GM12878 (cell line): ENCODE results near the gene TIA1. TPM values are rescaled to one million over a fixed set of nuclear protein-coding genes. Genes with fewer than 3 reads are reported as not detected.
A peak's percentile ranks its signal among the peaks of the same experiment; 100 is the strongest.

ENCODE experiments used
- ATAC-seq: fragments of 200-7000 bp; cut with Tn5 transposase; 3 replicates; pipeline ENCODE4 v1.9.1; 2020; ENCODE audit warnings: mild to moderate bottlenecking, moderate library complexity
- BruUV-seq: library from RNA; stranded (reverse); fragments of 400-500 nt; replicated peaks from 2 replicates; lab custom pipeline; 2021; lab: Mats Ljungman, UMichigan
- CTCF ChIA-PET: fragments of 300-600 bp; sonication (Branson Sonifier 250); formaldehyde crosslinking; extraction: SDS; loops from one replicate; lab custom pipeline; 2021; ENCODE audit warnings: inconsistent platforms; lab: Yijun Ruan, JAX
- POLR2A ChIA-PET: fragments of 350-600 bp; formaldehyde crosslinking; extraction: SDS; loops from one replicate; lab custom pipeline; 2021; ENCODE audit warnings: inconsistent platforms; lab: Charles Lee
- RAD21 ChIA-PET: fragments of 300-600 bp; sonication (Branson Sonifier 250); formaldehyde crosslinking; loops from one replicate; lab custom pipeline; 2023; ENCODE audit warnings: antibody characterized with exemption; ENCODE audit not compliant: unreplicated experiment; lab: Charles Lee
- SMC1A ChIA-PET: fragments of 300-600 bp; sonication (Branson Sonifier 250); formaldehyde crosslinking; loops from one replicate; lab custom pipeline; 2023; ENCODE audit not compliant: unreplicated experiment, uncharacterized antibody; lab: Charles Lee
- DNase-seq: peaks from one replicate; pipeline ENCODE4 v3.0.0-alpha.2; 2011; ENCODE audit warnings: low read depth, low spot score
- FAIRE-seq: peaks from 3 replicates; lab custom pipeline; 2011; peaks lifted over from hg19 to GRCh38; lab: Jason Lieb, UNC
- H2AFZ ChIP-seq: 2 replicates; pipeline ENCODE4 v1.6.0; 2011; ENCODE audit warnings: low read depth, low read length, control low read depth; ENCODE audit not compliant: control insufficient read depth
- H3K27ac ChIP-seq: 2 replicates; pipeline ENCODE4 v1.5.1; 2011; ENCODE audit warnings: control low read depth; ENCODE audit not compliant: control insufficient read depth, insufficient read depth
- H3K27me3 ChIP-seq, 2 experiments: replicated peaks in 1 of 2; 2 replicates each; pipeline versions ENCODE4 v1.6.0 to v1.6.1; 2011; ENCODE audit warnings: low read length in 1 of 2; ENCODE audit not compliant: control insufficient read depth in 2 of 2, insufficient read depth in 2 of 2
- H3K36me3 ChIP-seq, 2 experiments: 2 replicates each; pipeline ENCODE4 v1.5.1; 2011; ENCODE audit warnings: low read length in 1 of 2; ENCODE audit not compliant: control insufficient read depth in 2 of 2, insufficient read depth in 2 of 2
- H3K4me1 ChIP-seq: 2 replicates; pipeline ENCODE4 v1.6.1; 2011; ENCODE audit warnings: mild to moderate bottlenecking, low read length, moderate library complexity, mixed read lengths; ENCODE audit not compliant: control insufficient read depth, insufficient read depth
- H3K4me2 ChIP-seq: 2 replicates; pipeline ENCODE4 v1.6.0; 2011; ENCODE audit warnings: control low read depth; ENCODE audit not compliant: control insufficient read depth, insufficient read depth
- H3K4me3 ChIP-seq: fragments of 200-600 bp; sonication (generic); 2 replicates; pipeline ENCODE4 v1.5.1; 2016
- H3K79me2 ChIP-seq: 2 replicates; pipeline ENCODE4 v1.6.0; 2011; ENCODE audit warnings: low read length; ENCODE audit not compliant: control insufficient read depth, insufficient read depth
- H3K9ac ChIP-seq: 2 replicates; pipeline ENCODE4 v1.8.0; 2011; ENCODE audit warnings: low read length, control low read depth, mixed read lengths; ENCODE audit not compliant: control insufficient read depth, insufficient read depth
- H3K9me3 ChIP-seq: replicated peaks from 3 replicates; pipeline ENCODE4 v1.5.1; 2011; ENCODE audit warnings: mild to moderate bottlenecking, low read length; ENCODE audit not compliant: control insufficient read depth, insufficient read depth
- H4K20me1 ChIP-seq: 2 replicates; pipeline ENCODE4 v1.6.0; 2011; ENCODE audit not compliant: control insufficient read depth, insufficient read depth
- ASH2L ChIP-seq: fragments of 300-600, 200-600 bp; sonication (generic); IDR thresholded peaks from 2 replicates; pipeline ENCODE4 v1.6.1; 2017; ENCODE audit warnings: low read depth, mild to moderate bottlenecking, borderline replicate concordance
- ATF2 ChIP-seq: IDR thresholded peaks from 2 replicates; pipeline ENCODE4 v1.6.1; 2012; ENCODE audit warnings: low read length, inconsistent platforms
- ATF3 ChIP-seq: IDR thresholded peaks from 2 replicates; pipeline ENCODE4 v1.6.1; 2011; ENCODE audit warnings: low read depth, mild to moderate bottlenecking, low read length, moderate library complexity, borderline replicate concordance; ENCODE audit errors: extremely low read depth
- BACH1 ChIP-seq: fragments of 450-650 bp; IDR thresholded peaks from 2 replicates; pipeline ENCODE4 v1.6.1; 2017; ENCODE audit warnings: mild to moderate bottlenecking, borderline replicate concordance
- BHLHE40 ChIP-seq, 2 experiments: fragments of 450-650 bp in 1 of 2; IDR thresholded peaks; 2 replicates each; pipeline ENCODE4 v1.6.1; 2011 to 2017; ENCODE audit warnings: low read depth in 2 of 2, borderline replicate concordance in 1 of 2, improper control_type of control experiment in 1 of 2, low read length in 1 of 2, mild to moderate bottlenecking in 1 of 2
- CEBPB ChIP-seq, 2 experiments: fragments of 150-350 bp in 1 of 2; IDR thresholded peaks; 2 replicates each; pipeline ENCODE4 v1.6.1; 2012 to 2014; ENCODE audit warnings: low read depth in 2 of 2, low read length in 2 of 2, borderline replicate concordance in 1 of 2, inconsistent platforms in 1 of 2
- HDAC6 ChIP-seq: fragments of 200-600 bp; sonication (generic); IDR thresholded peaks from one replicate; pipeline ENCODE4 v1.8.0; 2017; ENCODE audit warnings: antibody characterized with exemption; ENCODE audit not compliant: unreplicated experiment
- MEF2A ChIP-seq: IDR thresholded peaks from 2 replicates; pipeline ENCODE4 v1.6.1; 2011; ENCODE audit warnings: low read depth, mild to moderate bottlenecking, low read length, moderate library complexity; ENCODE audit not compliant: insufficient read depth
- PKNOX1 ChIP-seq: fragments of 450-650 bp; IDR thresholded peaks from 2 replicates; pipeline ENCODE4 v1.6.1; 2016; ENCODE audit warnings: mild to moderate bottlenecking
- RELB ChIP-seq: fragments of 450-650 bp; IDR thresholded peaks from 2 replicates; pipeline ENCODE4 v1.6.1; 2017; ENCODE audit warnings: low read depth, mild to moderate bottlenecking, moderate library complexity
- RUNX3 ChIP-seq: IDR thresholded peaks from 2 replicates; pipeline ENCODE4 v1.6.1; 2012; ENCODE audit warnings: low read length, inconsistent platforms
- SMAD5 ChIP-seq: IDR thresholded peaks from 2 replicates; pipeline ENCODE4 v1.6.1; 2016; ENCODE audit warnings: antibody characterized with exemption, low read depth
- STAT3 ChIP-seq: IDR thresholded peaks from 2 replicates; pipeline ENCODE4 v1.6.1; 2011; ENCODE audit warnings: low read depth, low read length, improper control_type of control experiment
- TAF1 ChIP-seq: IDR thresholded peaks from 2 replicates; pipeline ENCODE4 v1.6.1; 2011; ENCODE audit warnings: mild to moderate bottlenecking, low read depth, low read length, borderline replicate concordance
- TCF3 ChIP-seq: IDR thresholded peaks from 2 replicates; pipeline ENCODE4 v1.6.1; 2012; ENCODE audit warnings: low read depth, mild to moderate bottlenecking, low read length, borderline replicate concordance; ENCODE audit not compliant: insufficient read depth
- WGBS: methylation state at CpG from one replicate; pipeline ENCODE4 v1.1.6; 2016; ENCODE audit warnings: low lambda C conversion rate; ENCODE audit not compliant: insufficient replicate concordance, insufficient coverage; ENCODE audit errors: missing lambda C conversion rate; 5-methylcytosine and 5-hydroxymethylcytosine counted together
- in situ Hi-C: fragments of 300-500 bp; cut with MboI; formaldehyde crosslinking; loops from 9 replicates; pipeline ENCODE4 v1.14.3; 2018; ENCODE audit warnings: mixed read lengths
- intact Hi-C: fragments of 100-400 bp; cut with micrococcal nuclease; formaldehyde crosslinking; loops from one replicate; pipeline ENCODE4 v1.14.2; 2022; ENCODE audit not compliant: unreplicated experiment
- polyA plus RNA-seq, 11 experiments: library from polyadenylated mRNA; depleted of rRNA in 4 of 11; unstranded in 6 of 11; stranded (reverse) in 5 of 11; fragments of >200 nt; fragmentation: Nextera tagmentation in 4 of 11; fragmentation: Illumina TruSeq in 1 of 11; extraction: Ambion mirVana in 4 of 11; extraction: Trizol in 1 of 11; gene quantifications; 1 replicate in 1 of 11; 2 replicates in 10 of 11; pipeline versions ENCODE4 v1.2.1 to v1.2.3, GENCODE V29; 2011 to 2016; ENCODE audit warnings: inconsistent platforms in 2 of 11, missing spikeins in 2 of 11, low read depth in 1 of 11
- total RNA-seq, 4 experiments: library from RNA; depleted of rRNA in 3 of 4; stranded (reverse); fragments of >200 nt in 3 of 4; fragmentation: Illumina TruSeq in 1 of 4; extraction: Trizol in 1 of 4; gene quantifications; 2 replicates each; pipeline versions ENCODE4 v1.2.1 to v1.2.3, GENCODE V29; 2013 to 2021

The TIA1 gene
- total and polyA plus RNA-seq, 10 of the 15 experiments (the other 5 are each of a cell fraction or from before 2014, with no cell fraction given), result 21.5 to 155 (median 67.0) TPM

GRCh38 chr2:70182689-70183088 is 65.7 kb downstream of the TIA1 start (continued):
- TF ChIP-seq ASH2L (no peak), CEBPB (IDR thresholded peaks at IDR 0.05; ENCODE audit: borderline replicate concordance in 1 of 2, low read depth in 2 of 2, low read length in 2 of 2) (no peak), SMAD5 (no peak), STAT3 (no peak)
- TF ChIP-seq, all 136 proteins: peak for 0

GRCh38 chr2:70181363-70181956 is 67.0 kb downstream of the TIA1 start:
- DNase-seq (peak; percentile 88), ATAC-seq (peak; percentile 94), FAIRE-seq (no peak)
- H3K27me3 ChIP-seq, result no peaks in the 10 kb centered on the region
- in situ Hi-C loops, result no loop called here
- peak overlapping the region; percentile 62 for H2AFZ ChIP-seq
- ChIA-PET CTCF (interaction anchor here (0.5 to 2.0 kb wide), 10 partner anchors 8 to 457 kb away, joined by 3 to 14 read pairs (median 4); partner anchors contain the start of genes C2orf42 and MXD1), RAD21 (interaction anchor here (1.0 to 3.1 kb wide), 12 partner anchors 10 to 456 kb away, joined by 3 to 19 read pairs (median 5); partner anchors contain the start of genes C2orf42, MXD1 and SNRPG), SMC1A (interaction anchor here (0.7 to 4.3 kb wide), 14 partner anchors 9 to 457 kb away, joined by 3 to 29 read pairs (median 3); partner anchors contain the start of genes C2orf42 and MXD1), POLR2A (interaction anchor here (0.7 to 1.9 kb wide), 10 partner anchors 9 to 419 kb away, joined by 3 to 21 read pairs (median 4); partner anchors contain the start of genes C2orf42 and PCYOX1)
- H3K36me3 ChIP-seq, result no peaks in the 10 kb centered on the region
- peak overlapping the region; percentile 90 for H3K27ac ChIP-seq
- peak overlapping the region; percentile 74 for H3K4me2 ChIP-seq
- H3K9me3 ChIP-seq, result no peaks in the 10 kb centered on the region
- H3K79me2 ChIP-seq, result no peaks in the 10 kb centered on the region
- peak overlapping the region; percentile 63 for H3K9ac ChIP-seq
- H4K20me1 ChIP-seq, result no peaks in the 10 kb centered on the region
- under 1% methylated on average over 16 of the region's 16 CpGs for WGBS
- intact Hi-C loops, result loop anchor here (1.0 to 2.0 kb wide), 2 partner anchors 35 to 39 kb away; no protein-coding TSS in a partner anchor
- H3K4me3 ChIP-seq, result peak overlapping the region; percentile 18; the same call in 1 of the 2 replicates
- peaks cover 21% of the 10 kb centered on the region for H3K4me1 ChIP-seq
- BruUV-seq, result no TSS peak
- peak; percentile 88 for TF ChIP-seq RUNX3
- no peak for TF ChIP-seq BACH1
- peak; percentile 52; the same call in 1 of the 2 replicates for TF ChIP-seq TCF3
- TF ChIP-seq RELB, result no peak
- peak; percentile 70 for TF ChIP-seq TAF1
- 0 out of 2 replicates have a peak, but pooled peaks have one; percentile 54 for TF ChIP-seq MEF2A
- peak; percentile 56; the same call in 1 of the 2 replicates for TF ChIP-seq ATF2
- TF ChIP-seq PKNOX1, result peak; percentile 81
- TF ChIP-seq HDAC6, result no peak
- no peak for TF ChIP-seq ATF3
- TF ChIP-seq BHLHE40 (IDR thresholded peaks at IDR 0.05; ENCODE audit: borderline replicate concordance in 1 of 2, low read depth in 2 of 2, low read length in 1 of 2), result peak in 1 of 2 experiments; percentile 17; a peak in 1 of 4 replicates
